Mesenchymal stem cell (in vitro differentiated cells and primary cell): ENCODE data around the gene ZNF519.

Experiments
- DNase-seq: peaks from one replicate; pipeline ENCODE4 v3.0.0-alpha.2; 2013
- H2AFZ ChIP-seq: one replicate; pipeline ENCODE4 v1.6.1; 2013; ENCODE audit warnings: low read depth, mild to moderate bottlenecking, control low read depth, inconsistent platforms, low read length, moderate library complexity
- H2AK5ac ChIP-seq: 2 replicates; pipeline ENCODE4 v1.6.1; 2013; ENCODE audit warnings: low read length, moderate library complexity, mild to moderate bottlenecking, inconsistent platforms; ENCODE audit not compliant: severe bottlenecking
- H2BK120ac ChIP-seq: one replicate; pipeline ENCODE4 v1.6.1; 2013; ENCODE audit warnings: low read depth, mild to moderate bottlenecking, inconsistent platforms, low read length, moderate library complexity
- H2BK12ac ChIP-seq, 2 experiments: one replicate each; pipeline ENCODE4 v1.6.1; 2013; ENCODE audit warnings: inconsistent platforms in 2 of 2, low read length in 2 of 2, mild to moderate bottlenecking in 2 of 2, moderate library complexity in 2 of 2, control low read depth in 1 of 2
- H2BK15ac ChIP-seq: one replicate; pipeline ENCODE4 v1.6.1; 2013; ENCODE audit warnings: mild to moderate bottlenecking, low read depth, inconsistent platforms; ENCODE audit not compliant: poor library complexity, severe bottlenecking
- H2BK5ac ChIP-seq: 2 replicates; pipeline ENCODE4 v1.6.1; 2013; ENCODE audit warnings: low read depth, mild to moderate bottlenecking, low read length, control low read depth, inconsistent platforms; ENCODE audit not compliant: poor library complexity, severe bottlenecking
- H3K14ac ChIP-seq, 2 experiments: one replicate each; pipeline ENCODE4 v1.6.1; 2013; ENCODE audit warnings: inconsistent platforms in 2 of 2, low read length in 2 of 2, control low read depth in 1 of 2, mild to moderate bottlenecking in 1 of 2, moderate library complexity in 1 of 2
- H3K18ac ChIP-seq, 2 experiments: one replicate each; pipeline ENCODE4 v1.6.1; 2013; ENCODE audit warnings: inconsistent platforms in 2 of 2, low read length in 2 of 2, control low read depth in 1 of 2, low read depth in 1 of 2, mild to moderate bottlenecking in 1 of 2
- H3K23ac ChIP-seq, 2 experiments: one replicate each; pipeline ENCODE4 v1.6.1; 2013; ENCODE audit warnings: inconsistent platforms in 2 of 2, low read length in 2 of 2, mild to moderate bottlenecking in 2 of 2, moderate library complexity in 2 of 2, control low read depth in 1 of 2
- H3K27ac ChIP-seq: 2 replicates; pipeline ENCODE4 v1.5.1; 2013; ENCODE audit warnings: mild to moderate bottlenecking, moderate library complexity, low read length, control low read depth, inconsistent platforms; ENCODE audit not compliant: poor library complexity, severe bottlenecking
- H3K27me3 ChIP-seq, 2 experiments: 2 replicates each; pipeline versions ENCODE4 v1.6.1 to v1.7.0; 2013; ENCODE audit warnings: low read length in 2 of 2, mild to moderate bottlenecking in 2 of 2, moderate library complexity in 2 of 2, control low read depth in 1 of 2, inconsistent platforms in 1 of 2; ENCODE audit not compliant: control insufficient read depth in 1 of 2, insufficient read depth in 1 of 2
- H3K36me3 ChIP-seq, 2 experiments: 2 replicates each; pipeline versions ENCODE4 v1.6.1 to v1.7.0; 2013; ENCODE audit warnings: low read length in 2 of 2, control low read depth in 1 of 2, inconsistent platforms in 1 of 2, low read depth in 1 of 2, mild to moderate bottlenecking in 1 of 2; ENCODE audit not compliant: insufficient read depth in 2 of 2, control insufficient read depth in 1 of 2
- H3K4ac ChIP-seq, 2 experiments: one replicate each; pipeline ENCODE4 v1.6.1; 2013; ENCODE audit warnings: inconsistent platforms in 2 of 2, low read length in 2 of 2, mild to moderate bottlenecking in 2 of 2, moderate library complexity in 2 of 2, control low read depth in 1 of 2, low read depth in 1 of 2
- H3K4me1 ChIP-seq: 2 replicates; pipeline ENCODE4 v1.6.1; 2013; ENCODE audit warnings: low read depth, low read length, control low read depth; ENCODE audit not compliant: control insufficient read depth, insufficient read depth
- H3K4me2 ChIP-seq: 2 replicates; pipeline ENCODE4 v1.6.1; 2013; ENCODE audit warnings: low read length, mild to moderate bottlenecking, inconsistent platforms; ENCODE audit not compliant: poor library complexity, severe bottlenecking
- H3K4me3 ChIP-seq, 2 experiments: 2 replicates each; pipeline versions ENCODE4 v1.5.1 to v1.7.0; 2013; ENCODE audit warnings: low read length in 2 of 2, mild to moderate bottlenecking in 2 of 2, control low read depth in 1 of 2, low read depth in 1 of 2; ENCODE audit not compliant: insufficient read depth in 1 of 2
- H3K79me1 ChIP-seq: replicated peaks from 2 replicates; pipeline ENCODE4 v1.6.1; 2013; ENCODE audit warnings: mild to moderate bottlenecking, control low read depth, low read length, inconsistent platforms; ENCODE audit not compliant: poor library complexity, severe bottlenecking
- H3K9ac ChIP-seq: 2 replicates; pipeline ENCODE4 v1.7.0; 2013; ENCODE audit warnings: mild to moderate bottlenecking, low read length, moderate library complexity
- H3K9me3 ChIP-seq: 2 replicates; pipeline ENCODE4 v1.7.0; 2013; ENCODE audit warnings: mild to moderate bottlenecking, low read length; ENCODE audit not compliant: control insufficient read depth
- H4K8ac ChIP-seq: one replicate; pipeline ENCODE4 v1.6.1; 2013; ENCODE audit warnings: inconsistent platforms, mild to moderate bottlenecking, low read length, moderate library complexity
- H4K91ac ChIP-seq: one replicate; pipeline ENCODE4 v1.6.1; 2013; ENCODE audit warnings: mild to moderate bottlenecking, low read length, inconsistent platforms
- WGBS: methylation state at CpG from one replicate; pipeline ENCODE4 v1.1.7; 2013; ENCODE audit warnings: mixed read lengths; 5-methylcytosine and 5-hydroxymethylcytosine counted together

Gene ZNF519

DNA sequence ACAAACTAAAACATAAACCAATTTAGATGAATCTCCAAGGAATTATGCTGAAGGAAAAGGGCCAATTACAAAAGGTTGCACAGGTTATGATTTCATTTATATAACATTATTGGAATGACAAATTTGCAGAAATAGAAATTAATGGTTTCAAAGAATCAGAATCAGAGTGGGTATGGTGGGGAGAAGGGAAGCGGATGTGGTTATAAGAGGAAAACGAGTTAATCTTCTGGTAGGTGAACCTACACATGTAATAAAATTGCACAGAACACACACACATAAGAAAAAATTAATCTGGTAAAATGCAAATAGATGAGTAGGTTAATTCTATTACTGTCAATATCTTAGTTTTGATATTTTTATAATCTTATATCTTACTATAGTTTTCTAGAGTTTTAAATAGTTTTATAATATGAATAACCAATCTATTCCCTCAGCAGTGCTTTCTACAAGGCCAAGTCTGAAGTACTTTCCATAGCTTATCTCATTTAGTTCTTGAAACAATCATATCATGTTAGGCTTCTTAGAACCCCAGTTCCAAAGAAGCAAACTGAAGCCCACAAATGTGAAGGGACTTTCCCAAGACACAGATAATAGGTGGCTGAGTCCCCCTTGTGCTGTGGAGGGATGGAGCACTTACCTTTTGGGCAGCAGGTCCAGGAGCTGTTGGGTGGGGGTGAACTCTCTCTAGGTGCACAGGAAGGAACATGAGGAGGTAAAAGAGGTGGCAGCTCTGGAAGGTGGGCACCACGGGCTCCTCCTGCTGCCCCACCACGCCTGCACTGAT lies 31.5 kb downstream of the ZNF519 start:
- H3K4me2 ChIP-seq, result no peak overlapping the region
- H3K23ac ChIP-seq, result no peak overlapping the region
- no peak overlapping the region for H3K18ac ChIP-seq
- no peaks in the 10 kb centered on the region for H3K4me1 ChIP-seq
- no peak overlapping the region for H3K4me3 ChIP-seq
- no peak for DNase-seq
- H4K8ac ChIP-seq, result no peak overlapping the region
- peaks cover 34% of the 10 kb centered on the region for H3K9me3 ChIP-seq
- no peak overlapping the region for H2AK5ac ChIP-seq
- 100% methylated on average over 1 of the region's 4 CpGs for WGBS
- no peak overlapping the region for H3K9ac ChIP-seq
- H3K79me1 ChIP-seq, result peaks cover 2% of the 10 kb centered on the region
- H2BK120ac ChIP-seq, result no peak overlapping the region
- H3K27ac ChIP-seq, result no peak overlapping the region
- H2AFZ ChIP-seq, result no peak overlapping the region
- H2BK15ac ChIP-seq, result no peak overlapping the region
- H3K14ac ChIP-seq, result no peak overlapping the region
- H3K4ac ChIP-seq, result no peak overlapping the region
- no peak overlapping the region for H2BK12ac ChIP-seq
- H4K91ac ChIP-seq, result no peak overlapping the region
- peaks cover 0 to 6% of the 10 kb centered on the region in 2 experiments for H3K36me3 ChIP-seq
- H3K27me3 ChIP-seq, result no peaks in the 10 kb centered on the region
- H2BK5ac ChIP-seq, result no peak overlapping the region

DNA sequence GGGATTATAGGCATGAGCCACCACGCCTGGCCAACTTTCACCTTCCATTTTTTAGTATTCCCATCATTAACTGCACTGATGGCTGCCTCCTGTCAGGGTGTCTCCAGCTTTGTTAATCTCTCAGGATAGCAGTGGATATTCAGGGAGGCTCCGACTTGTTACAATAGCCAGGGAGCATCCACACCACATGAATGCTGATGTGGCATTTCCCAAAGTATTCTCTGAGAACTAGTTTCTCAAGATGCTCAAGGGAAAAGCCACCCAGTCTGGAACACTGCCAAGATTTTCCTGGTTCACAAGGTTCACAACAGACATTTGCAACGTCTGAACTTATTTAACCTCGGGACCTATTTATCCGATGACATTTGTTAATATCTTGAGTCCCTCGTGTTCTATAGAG lies 33.8 kb downstream of the ZNF519 start:
- H3K9ac ChIP-seq, result no peak overlapping the region
- H4K91ac ChIP-seq, result no peak overlapping the region
- H3K9me3 ChIP-seq, result peaks cover 11% of the 10 kb centered on the region
- H3K27ac ChIP-seq, result no peak overlapping the region
- peak overlapping the region in 1 of 2 experiments; percentile 24 for H3K23ac ChIP-seq
- no peaks in the 10 kb centered on the region for H3K27me3 ChIP-seq
- no peak for DNase-seq
- no peaks in the 10 kb centered on the region for H3K79me1 ChIP-seq
- WGBS, result 96% methylated on average over 6 of the region's 6 CpGs
- H2BK15ac ChIP-seq, result no peak overlapping the region
- H3K14ac ChIP-seq, result no peak overlapping the region
- no peak overlapping the region for H3K4me2 ChIP-seq
- no peak overlapping the region for H2BK12ac ChIP-seq
- no peak overlapping the region for H4K8ac ChIP-seq
- no peak overlapping the region for H3K4ac ChIP-seq
- H3K36me3 ChIP-seq, result peaks cover 0 to 11% of the 10 kb centered on the region in 2 experiments
- H3K18ac ChIP-seq, result no peak overlapping the region
- H3K4me3 ChIP-seq, result no peak overlapping the region
- H2BK120ac ChIP-seq, result no peak overlapping the region
- H2AK5ac ChIP-seq, result no peak overlapping the region
- no peak overlapping the region for H2BK5ac ChIP-seq
- H2AFZ ChIP-seq, result no peak overlapping the region
- no peaks in the 10 kb centered on the region for H3K4me1 ChIP-seq

GRCh38 chr18:14097761-14098160 lies 34.5 kb downstream of the ZNF519 start:
- Histone ChIP-seq H2AK5ac (no peak overlapping the region), H3K4me3 (no peak overlapping the region), H2BK120ac (no peak overlapping the region), H3K23ac (no peak overlapping the region), H3K14ac (no peak overlapping the region), H3K79me1 (no peaks in the 10 kb centered on the region), H3K4me1 (no peaks in the 10 kb centered on the region), H4K91ac (no peak overlapping the region), H3K27ac (no peak overlapping the region), H2BK15ac (no peak overlapping the region), H2AFZ (no peak overlapping the region), H2BK12ac (no peak overlapping the region), H4K8ac (no peak overlapping the region), H3K27me3 (no peaks in the 10 kb centered on the region), H3K36me3 (peaks cover 0 to 11% of the 10 kb centered on the region in 2 experiments), H3K4me2 (no peak overlapping the region), H3K9me3 (peaks cover 5% of the 10 kb centered on the region), H3K9ac (no peak overlapping the region), H3K18ac (no peak overlapping the region), H2BK5ac (no peak overlapping the region), H3K4ac (no peak overlapping the region)
- no peak for DNase-seq
- WGBS, result 92% methylated on average over 2 of the region's 2 CpGs

- no peak overlapping the region for H4K91ac ChIP-seq
- H3K9me3 ChIP-seq, result no peaks in the 10 kb centered on the region
- H3K4me1 ChIP-seq, result no peaks in the 10 kb centered on the region
- no peak overlapping the region for H3K23ac ChIP-seq
- no peak overlapping the region for H2BK5ac ChIP-seq
- no peaks in the 10 kb centered on the region for H3K27me3 ChIP-seq
- no peak overlapping the region for H3K9ac ChIP-seq
- no peak overlapping the region for H3K4ac ChIP-seq
- H3K4me3 ChIP-seq, result no peak overlapping the region
- no peak overlapping the region for H3K14ac ChIP-seq
- H3K27ac ChIP-seq, result no peak overlapping the region
- no peak overlapping the region for H2AK5ac ChIP-seq
- no peak overlapping the region for H2BK120ac ChIP-seq
- H2BK15ac ChIP-seq, result no peak overlapping the region
- peaks cover 0 to 9% of the 10 kb centered on the region in 2 experiments for H3K36me3 ChIP-seq
- no peak overlapping the region for H3K18ac ChIP-seq
- H4K8ac ChIP-seq, result no peak overlapping the region
- no peak overlapping the region for H3K4me2 ChIP-seq
- H3K79me1 ChIP-seq, result no peaks in the 10 kb centered on the region
- DNase-seq, result no peak
- WGBS, result 96% methylated on average over 1 of the region's 1 CpG
- no peak overlapping the region for H2BK12ac ChIP-seq
- no peak overlapping the region for H2AFZ ChIP-seq
Measured at GRCh38 chr18:14093307-14093915, 38.8 kb downstream of the ZNF519 start.
